Embryonic facial prominence (tissue), 1 donor: ENCODE data around the gene SPATA25.
A peak's percentile ranks its signal among the peaks of the same experiment; 100 is the strongest.

Experiments used
- DNase-seq: peaks from one replicate; pipeline ENCODE4 v3.0.0-alpha.2; 2016; ENCODE audit errors: extremely low spot score

The SPATA25 gene

GRCh38 chr20:45867136-45867818, 20.1 kb downstream of the SPATA25 start:
- DNase-seq, result no peak

GRCh38 chr20:45866454-45866853, 21.0 kb downstream of the SPATA25 start:
- no peak for DNase-seq

GRCh38 chr20:45863543-45864470, 23.6 kb downstream of the SPATA25 start:
- no peak for DNase-seq

DNA sequence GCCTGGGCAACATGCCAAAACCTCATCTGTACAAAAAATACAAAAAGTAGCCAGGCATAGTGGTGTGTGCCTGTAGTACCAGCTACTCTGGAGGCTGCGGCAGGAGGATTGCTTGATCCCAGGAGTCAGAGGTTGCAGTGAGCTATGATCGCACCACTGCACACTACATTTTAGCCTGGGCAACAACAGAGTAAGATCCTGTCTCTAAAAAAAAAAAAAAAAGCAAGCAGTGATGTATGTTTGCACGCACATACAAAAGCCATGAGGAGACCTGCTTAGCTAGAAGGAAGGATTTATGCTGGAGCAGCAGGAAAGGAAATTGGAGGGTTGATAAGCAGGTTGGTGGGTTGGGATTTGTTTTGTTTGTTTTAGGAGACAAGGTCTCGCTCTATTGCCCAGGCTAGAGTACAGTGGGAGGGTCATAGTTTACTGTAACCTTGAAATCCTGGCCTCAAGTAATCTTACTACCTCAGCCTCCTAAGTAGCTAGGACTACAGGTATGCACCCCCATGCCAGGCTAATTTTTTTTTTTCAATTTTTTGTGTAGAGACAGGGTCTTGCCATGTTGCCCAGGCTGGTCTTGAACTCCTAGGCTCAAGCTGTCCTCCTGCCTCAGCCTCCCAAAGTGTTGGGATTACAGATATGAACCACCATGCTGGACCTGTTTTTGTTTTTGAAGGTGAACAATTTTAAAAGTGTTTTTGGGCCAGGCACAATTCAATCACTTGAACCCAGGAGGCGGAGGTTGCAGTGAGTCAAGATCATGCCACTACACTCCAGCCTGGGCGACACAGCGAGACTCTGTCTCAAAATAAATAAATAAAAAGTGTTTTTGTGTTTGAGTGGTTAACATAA, 26.0 kb downstream of the SPATA25 start:
- DNase-seq, result no peak

DNA sequence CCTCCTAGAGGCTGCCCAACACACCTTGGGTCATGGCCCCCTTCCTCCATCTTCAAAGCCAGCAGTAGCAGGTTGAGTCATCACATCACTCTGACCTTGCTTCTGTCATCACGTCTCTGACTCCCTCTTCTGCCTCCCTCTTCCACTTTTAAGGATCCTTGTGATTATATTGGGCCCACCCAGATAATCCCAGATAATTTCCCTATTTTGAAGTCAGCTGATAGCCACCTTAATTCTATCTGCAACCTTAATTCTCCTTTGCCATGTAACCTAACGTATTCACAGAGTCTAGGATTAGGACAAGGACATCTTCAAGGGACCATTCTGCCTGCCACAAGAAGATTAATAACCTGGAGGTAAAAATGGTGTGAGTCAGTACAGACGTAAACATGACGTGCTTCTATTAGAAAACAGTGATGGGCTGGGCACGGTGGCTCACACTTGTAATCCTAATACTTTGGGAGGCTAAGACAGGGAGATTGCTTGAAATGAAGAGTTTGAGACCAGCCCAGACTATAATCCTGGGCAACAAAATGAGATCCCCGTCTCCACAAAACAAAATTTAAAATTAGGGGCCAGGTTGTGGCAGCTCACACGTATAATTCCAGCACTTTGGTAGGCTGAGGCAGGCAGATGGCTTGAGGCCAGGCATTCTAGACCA, 26.7 kb downstream of the SPATA25 start:
- no peak for DNase-seq

DNA sequence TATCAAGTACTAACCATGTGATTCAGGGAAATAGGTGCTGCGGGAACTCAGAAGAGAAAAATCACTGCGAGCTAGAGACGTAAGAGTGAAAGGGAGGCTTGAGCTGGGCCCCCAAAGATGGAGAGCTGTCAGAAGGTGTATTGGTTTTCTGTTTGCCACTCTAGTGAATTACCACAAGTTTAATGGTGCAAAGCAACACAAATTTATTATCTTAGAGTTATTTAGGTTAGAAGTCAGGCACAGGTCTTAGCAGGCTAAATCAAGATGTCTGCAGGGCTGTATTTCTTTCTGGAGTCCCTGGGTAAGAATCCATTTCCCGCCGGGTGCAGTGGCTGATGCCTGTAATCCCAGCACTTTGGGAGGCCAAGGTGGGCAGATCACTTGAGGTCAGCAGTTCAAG, 27.5 kb downstream of the SPATA25 start:
- DNase-seq, result no peak

- no peak for DNase-seq
Measured at GRCh38 chr20:45857882-45858216, 29.6 kb downstream of the SPATA25 start.

- DNase-seq, result peak; percentile 98
Measured at GRCh38 chr20:45857114-45857881, 30.1 kb downstream of the SPATA25 start, which contains the start of the genes ACOT8 and ZSWIM3. Gene ACOT8, minus strand, starts transcription at chr20:45857392. Its CDS starts 77 bp downstream, at chr20:45857315. Gene ZSWIM3, plus strand, starts transcription at chr20:45857614. Its CDS starts 212 bp downstream, at chr20:45857826.

- no peak for DNase-seq
Measured at GRCh38 chr20:45853484-45853883, 33.9 kb downstream of the SPATA25 start.

GRCh38 chr20:45852326-45852725, 35.1 kb downstream of the SPATA25 start:
- no peak for DNase-seq

DNA sequence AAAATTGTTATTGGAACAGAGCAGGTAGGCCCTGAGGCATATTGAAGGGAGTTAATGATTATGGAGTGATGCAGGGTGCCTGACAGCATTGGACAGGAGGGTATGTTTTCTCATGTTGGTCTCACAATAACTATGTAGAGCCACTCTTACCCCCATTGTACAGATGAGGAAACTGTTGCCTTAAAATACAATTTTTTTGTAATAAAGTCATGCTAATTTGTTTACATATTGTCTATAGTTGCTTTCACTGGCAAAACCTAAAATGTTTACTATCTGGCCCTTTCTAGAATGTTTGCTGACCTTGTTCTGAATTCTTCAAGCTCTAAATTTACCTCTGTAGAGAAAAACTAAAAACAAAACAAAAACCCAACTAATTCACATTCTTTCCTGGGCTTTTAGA, 35.9 kb downstream of the SPATA25 start:
- DNase-seq, result no peak

DNA sequence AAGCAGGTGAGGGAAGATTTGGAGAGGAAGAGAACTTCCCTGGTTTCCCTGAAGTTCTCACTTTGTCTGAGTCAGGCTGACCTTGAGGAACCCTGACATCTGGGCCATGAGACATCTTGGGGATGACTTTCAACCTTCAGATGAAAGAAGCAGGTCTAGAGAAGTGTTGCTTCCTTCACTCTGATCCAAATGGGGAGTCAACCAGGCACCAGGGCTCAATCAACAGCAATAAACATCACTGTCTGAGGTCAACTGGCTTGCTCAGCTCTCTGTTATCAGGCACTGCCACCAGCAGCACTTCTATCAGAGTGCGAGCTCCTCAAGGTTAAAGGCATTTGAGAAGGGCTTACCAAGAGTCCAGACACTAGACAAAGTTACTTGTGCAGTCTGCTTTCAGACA, 36.5 kb downstream of the SPATA25 start:
- DNase-seq, result no peak

DNA sequence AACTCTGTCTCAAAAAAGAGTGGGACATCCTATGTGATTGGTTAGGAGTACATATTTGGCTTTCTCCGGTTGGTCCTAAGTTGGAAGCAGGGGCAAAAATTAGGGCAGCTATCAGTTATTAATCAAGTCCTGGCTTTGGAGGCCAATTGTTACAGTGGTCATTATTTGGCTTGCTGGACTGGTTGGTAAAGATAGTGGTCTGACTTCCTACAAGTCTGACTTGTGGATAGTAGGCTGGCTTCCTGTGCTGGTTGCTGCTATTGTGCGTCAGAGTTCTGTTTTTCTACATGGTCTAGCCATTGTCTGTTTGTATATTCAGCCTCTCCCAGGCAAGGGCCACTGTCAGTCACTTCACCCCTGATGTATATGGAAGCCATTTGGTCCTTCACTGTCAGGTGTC, 37.2 kb downstream of the SPATA25 start:
- DNase-seq, result no peak

DNA sequence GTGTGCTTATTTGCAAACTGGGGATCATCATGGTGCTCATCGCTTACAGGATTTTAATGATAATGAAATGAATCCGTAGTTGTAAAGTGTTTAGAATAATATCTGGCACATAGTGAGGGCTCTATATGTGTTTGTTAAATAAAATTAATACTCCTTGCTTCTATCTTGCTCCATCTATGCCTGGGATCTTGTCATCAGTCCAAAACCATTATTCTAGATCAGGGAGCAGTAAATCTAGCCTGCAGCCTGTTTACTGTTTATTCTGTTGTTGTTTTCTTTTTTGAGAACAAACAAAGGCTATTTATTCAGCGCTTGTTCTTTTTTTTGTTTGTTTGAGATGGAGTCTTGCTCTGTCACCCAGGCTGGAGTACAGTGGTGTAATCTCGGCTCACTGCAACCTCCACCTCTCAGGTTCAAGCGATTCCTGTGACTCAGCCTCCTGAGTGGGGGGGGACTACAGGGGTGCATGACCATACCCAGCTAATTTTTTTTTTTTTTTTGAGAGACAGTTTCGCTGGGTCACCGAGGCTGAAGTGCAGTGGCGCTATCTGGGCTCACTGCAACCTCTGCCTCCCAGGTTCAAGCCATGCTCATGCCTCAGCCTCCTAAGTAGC, 38.3 kb downstream of the SPATA25 start:
- DNase-seq, result no peak

- DNase-seq, result no peak
Measured at GRCh38 chr20:45848421-45848820, 39.0 kb downstream of the SPATA25 start.

DNA sequence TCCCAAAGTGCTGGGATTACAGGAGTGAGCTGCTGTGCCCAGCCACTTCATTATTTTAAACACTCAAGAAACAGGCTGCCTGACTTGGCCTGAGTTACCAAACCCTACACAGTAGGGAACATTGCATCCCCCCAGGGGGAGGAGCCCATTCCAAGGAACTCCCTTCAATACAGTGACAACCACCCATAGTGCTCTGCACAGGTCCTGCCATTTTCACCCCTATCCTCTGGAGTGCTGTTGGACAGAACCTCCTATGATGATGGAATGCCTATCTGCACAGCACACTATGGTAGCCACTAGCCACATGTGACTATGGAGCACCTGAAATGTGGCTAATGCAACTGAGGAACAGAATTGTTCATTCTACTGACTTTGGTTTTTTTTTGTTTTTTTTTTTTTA, 42.0 kb downstream of the SPATA25 start:
- no peak for DNase-seq

DNA sequence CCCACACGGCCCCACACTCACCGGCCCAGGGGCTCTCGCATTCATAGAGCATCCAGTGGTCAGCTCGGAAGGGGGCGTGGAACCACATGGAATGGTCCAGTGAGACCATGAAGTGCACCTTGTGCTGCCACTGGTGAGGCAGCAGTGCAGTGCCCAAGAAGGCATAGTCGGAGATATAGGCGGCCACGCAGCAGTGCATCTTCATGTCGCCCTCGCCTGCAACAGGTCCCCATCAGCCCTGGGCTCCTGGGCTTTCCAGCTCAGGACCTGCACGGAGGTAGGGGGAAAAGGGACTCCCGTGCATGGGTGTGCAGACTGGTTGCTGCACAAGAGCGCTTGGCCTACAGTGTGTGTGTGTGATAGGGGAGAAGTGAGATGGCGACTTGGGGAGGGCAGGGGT, 43.9 kb downstream of the SPATA25 start:
- DNase-seq, result no peak

DNA sequence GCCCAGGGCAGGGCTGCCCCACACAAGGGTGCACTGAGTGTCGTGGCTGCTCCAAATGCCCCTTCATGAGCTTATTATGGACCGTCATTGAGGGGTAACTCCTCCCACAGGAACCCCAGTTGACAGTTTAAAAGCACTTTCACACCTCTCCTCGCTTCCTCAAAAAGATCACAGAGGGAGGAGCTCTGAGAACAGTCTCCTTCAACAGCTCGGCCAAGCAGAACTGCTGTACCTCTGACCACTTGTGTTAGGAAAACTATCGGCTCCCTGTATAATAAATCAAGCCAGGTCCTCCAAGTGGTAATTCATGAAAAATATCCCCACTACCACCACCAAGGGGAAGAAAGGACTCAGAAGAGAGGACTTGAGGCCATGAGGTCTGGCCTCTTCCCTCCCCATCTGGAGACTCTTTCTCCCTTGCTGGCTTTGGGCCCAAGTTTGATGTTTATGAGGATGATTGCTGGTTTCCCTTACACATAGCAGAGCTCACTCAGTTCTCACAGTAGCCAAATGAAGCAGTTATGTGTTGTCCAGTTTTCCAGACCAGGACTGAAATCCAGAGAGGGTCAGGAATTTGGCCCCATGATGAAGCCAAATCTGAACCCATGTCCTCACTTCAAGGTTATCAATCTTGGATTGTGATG, 45.1 kb downstream of the SPATA25 start:
- no peak for DNase-seq

DNA sequence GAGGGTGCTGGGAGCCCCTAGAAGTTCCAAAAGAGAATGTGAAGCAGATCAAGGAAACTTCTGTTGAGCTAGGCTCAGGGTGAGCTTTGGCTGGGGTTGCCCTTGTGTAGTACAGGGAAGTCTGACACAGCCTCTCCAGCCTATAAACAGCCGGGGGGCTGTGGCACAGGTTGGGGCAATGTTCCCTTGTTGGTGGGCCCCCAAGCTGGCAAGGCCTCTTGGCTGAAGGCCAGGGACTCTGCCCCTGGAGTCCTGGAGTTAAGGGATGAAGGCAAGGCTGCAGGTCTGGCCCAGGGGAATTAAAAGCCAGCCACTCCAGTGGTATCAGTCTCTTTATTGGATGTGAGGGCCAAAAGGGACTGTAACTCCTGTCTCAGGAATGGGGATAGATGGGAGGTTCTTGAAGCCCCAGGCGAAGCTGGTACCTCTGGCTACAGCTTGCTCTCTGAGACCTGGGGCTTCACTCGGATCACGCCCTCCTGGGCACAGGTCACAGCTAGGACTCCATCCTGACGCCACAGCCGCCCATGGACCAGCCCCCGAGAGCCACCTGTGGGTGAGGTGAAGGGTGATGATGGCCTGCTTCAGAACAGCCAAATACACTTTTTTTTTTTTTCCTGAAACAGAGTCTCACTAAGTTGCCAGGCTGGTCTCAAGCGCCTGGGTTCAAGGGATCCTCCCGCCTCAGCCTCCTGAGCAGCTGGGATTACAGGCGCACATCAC, 45.9 kb downstream of the SPATA25 start:
- DNase-seq, result no peak
